Fibroblast of skin of back (primary cell): Measurements from ENCODE around the gene SIRT5. TPM values are rescaled to one million over a fixed set of nuclear protein-coding genes. Genes with fewer than 3 reads are reported as not detected.
A peak's percentile ranks its signal among the peaks of the same experiment; 100 is the strongest.

Experiments used
- DNase-seq: peaks from one replicate; pipeline ENCODE4 v3.0.0-alpha.2; 2013
- polyA plus RNA-seq, 2 experiments: library from polyadenylated mRNA; unstranded; fragments of 120-200 nt; gene quantifications; one replicate each; pipeline ENCODE4 v1.2.1, GENCODE V29; 2013; ENCODE audit not compliant: insufficient read length in 2 of 2

The SIRT5 gene
- 4.6 TPM for polyA plus RNA-seq (2013, experiment 1 of 2; ENCODE audit: insufficient read length)
- 7.6 TPM for polyA plus RNA-seq (2013, experiment 2 of 2; ENCODE audit: insufficient read length)

DNA sequence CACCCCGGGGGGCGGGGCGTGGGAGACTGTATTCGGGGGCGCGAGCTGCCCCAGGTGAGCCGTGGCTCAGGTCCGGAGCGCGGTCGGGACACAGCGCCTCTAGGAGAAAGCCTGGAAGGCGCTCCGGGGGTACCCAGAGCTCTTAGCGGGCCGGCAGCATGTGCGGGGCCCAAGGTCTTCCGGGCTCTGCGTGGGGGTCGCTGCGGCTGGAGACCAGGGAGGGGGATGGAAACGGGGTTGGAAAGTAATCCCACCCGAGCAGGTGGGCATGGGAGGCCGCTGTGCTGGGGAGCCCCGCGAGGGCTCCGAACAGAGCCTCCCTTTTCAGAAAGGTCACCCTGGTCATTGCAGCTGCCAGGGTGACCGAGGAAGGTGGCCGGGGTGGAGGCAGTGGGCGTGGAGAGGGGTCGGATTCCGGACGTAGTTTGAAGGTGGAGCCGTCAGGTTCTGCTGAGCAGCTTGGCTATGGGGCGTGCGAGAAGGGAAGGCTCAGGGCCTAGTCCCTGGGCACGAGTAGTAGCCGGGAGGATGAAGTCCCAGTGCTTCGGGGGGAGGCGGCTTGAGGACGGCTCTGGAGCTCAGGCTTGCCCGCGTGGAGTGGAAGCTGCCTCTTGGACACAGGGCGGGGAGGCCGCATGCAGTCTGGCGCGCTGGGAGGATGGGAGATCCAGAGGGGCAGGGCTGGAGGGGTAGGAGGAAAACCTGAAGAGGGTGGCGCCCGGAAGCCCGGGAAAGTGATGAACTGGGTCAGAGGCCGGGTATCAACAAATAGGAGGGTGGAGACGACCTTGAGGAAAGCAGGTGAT lies at the start of gene SIRT5:
SIRT5 (plus strand) TSS at position 31 of the 806 bp plus-strand sequence. CDS start 9,510 bp downstream, outside the sequence.
- peak; percentile 84 for DNase-seq

DNA sequence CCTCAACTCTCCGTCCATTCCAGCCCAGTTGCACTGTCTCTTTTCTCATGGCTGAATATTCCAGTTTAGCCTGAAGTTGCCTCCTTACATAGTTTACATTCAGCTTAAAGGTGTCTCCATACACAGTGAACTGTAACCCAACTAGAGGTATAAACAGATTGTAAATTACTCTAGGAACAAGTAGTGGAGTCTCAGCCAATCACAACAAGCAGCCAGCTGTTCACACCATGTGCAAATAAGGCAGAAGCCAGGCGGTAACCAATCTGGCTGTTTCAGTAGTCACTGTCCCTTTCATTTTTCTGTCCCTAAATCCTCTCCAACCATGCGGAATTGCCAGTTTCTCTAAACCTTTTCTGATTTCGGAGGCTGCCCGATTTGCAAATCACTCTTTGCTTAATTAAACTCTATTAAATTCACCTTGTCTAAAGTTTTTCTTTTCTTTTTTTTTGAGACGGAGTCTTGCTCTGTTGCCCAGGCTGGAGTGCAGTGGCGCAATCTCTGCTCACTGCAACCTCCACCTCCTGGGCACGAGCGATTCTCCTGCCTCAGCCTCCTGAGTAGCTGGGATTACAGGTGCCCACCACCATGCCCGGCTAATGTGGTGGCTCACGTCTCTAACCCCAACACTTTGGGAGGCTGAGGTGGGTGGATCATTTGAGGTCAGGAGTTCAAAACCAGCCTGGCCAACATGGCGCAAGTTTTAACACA lies 49.4 kb upstream of the SIRT5 start:
- DNase-seq, result no peak

GRCh38 chr6:13526357-13526726 lies 48.1 kb upstream of the SIRT5 start:
- no peak for DNase-seq

- DNase-seq, result no peak
Observed at GRCh38 chr6:13526727-13527670, 47.4 kb upstream of the SIRT5 start.

DNA sequence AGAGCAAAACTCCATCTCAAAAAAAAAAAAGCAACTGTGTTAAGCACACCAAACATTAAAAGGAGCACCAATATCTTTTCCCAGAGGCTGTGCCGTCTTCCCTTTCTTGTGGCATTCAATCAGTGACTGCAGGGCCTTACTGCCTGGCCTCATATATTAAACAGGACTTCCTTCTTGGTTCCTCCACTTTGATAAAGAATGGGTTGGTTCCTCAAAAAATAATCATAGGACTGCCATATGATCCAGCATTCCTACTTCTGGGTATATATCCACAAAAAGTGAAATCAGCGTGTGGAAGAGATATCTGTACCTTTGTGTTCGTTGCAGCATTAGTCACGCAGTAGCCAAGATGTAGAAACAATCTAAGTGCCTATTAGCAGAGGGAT lies 46.7 kb upstream of the SIRT5 start:
- DNase-seq, result no peak

GRCh38 chr6:13528232-13528631 lies 46.2 kb upstream of the SIRT5 start:
- no peak for DNase-seq

DNA sequence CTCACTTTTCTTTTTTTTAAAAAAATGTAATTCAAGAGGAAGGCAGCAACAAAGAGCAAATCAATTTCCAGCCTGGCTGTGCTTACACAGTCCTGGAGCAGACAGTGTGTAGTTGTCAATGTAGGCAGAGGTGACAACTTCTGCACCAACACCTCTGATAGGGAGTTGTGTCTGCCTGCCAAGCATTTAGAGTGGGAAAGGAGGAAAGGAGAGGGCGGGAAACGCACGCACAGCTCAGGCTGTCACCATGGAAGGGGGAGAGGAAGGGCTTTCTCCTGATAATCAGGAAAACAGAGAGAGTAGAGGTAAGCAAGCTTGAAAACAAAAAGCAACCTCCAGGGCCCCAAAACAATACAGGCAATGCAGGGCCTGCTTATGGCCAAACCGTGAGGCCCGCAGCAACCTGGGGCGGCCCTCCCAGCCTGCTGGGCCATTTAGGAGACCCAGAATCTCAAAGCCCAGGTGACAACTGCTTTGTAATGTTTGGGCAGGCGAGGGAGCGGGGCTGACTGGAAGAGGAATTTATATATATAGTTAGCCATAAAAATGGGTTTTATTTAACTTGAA lies 45.5 kb upstream of the SIRT5 start:
- DNase-seq, result no peak

DNA sequence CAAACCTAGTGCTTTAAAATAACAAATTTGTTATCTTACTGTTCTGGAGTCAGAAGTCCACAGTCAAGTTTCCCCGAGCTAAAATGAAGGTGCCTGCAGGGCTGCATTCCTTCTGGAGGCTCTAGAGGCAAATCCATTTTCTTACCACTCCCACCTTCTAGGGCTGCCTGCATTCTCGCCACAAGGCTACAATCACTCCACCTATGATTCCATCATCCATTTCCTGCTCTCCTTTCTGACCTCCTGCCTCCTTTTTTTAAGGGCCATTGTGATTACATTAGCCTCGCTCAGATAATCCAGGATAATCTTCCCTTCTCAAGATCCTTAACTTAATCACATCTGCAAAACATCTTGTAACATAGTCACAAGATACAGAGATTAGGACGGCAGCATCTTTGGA lies 42.4 kb upstream of the SIRT5 start:
- DNase-seq, result no peak

- DNase-seq, result no peak
Observed at GRCh38 chr6:13534536-13534935, 39.9 kb upstream of the SIRT5 start.

DNA sequence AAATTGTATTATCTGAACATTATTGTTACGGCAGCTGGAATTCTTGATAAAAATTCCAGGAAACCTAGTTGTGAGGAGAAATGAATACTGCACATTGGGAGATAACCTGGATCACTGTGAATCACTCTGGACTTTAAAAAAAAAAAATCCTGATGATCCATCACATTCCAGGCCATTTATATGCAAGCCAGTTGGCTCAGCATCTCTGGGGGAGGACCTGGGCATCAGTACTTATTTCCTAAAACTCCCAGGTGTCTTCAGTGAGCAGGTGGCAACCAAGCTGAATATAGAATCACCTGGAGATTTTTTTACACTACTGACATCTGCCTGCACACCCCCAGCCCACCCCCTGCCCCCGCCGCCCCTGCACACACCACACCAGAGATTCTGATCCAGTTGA lies 39.1 kb upstream of the SIRT5 start:
- DNase-seq, result no peak

- no peak for DNase-seq
Observed at GRCh38 chr6:13536796-13537526, 37.4 kb upstream of the SIRT5 start.

- no peak for DNase-seq
Observed at GRCh38 chr6:13537527-13537897, 36.9 kb upstream of the SIRT5 start.

- DNase-seq, result peak; percentile 50
Observed at GRCh38 chr6:13538084-13538483, 36.3 kb upstream of the SIRT5 start.

DNA sequence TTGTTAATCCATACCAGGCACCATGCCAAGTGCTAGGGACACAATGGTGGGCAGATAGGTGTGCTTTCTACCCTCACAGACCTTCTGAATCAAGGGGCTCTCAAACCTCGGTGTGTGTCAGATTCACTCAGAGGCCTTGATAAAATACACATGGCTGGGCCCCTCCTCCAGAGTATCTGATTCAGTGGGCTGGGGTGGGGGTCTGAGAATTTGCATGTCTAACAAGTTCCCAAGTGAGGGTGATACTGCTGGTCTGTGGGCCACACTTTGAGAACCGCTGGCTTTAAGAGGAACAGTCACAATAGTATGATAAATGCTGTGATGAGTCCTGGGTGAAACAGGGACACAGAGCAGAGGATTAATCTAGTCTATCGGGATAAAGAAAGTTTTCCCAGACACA lies 35.8 kb upstream of the SIRT5 start:
- no peak for DNase-seq

GRCh38 chr6:13539572-13539971 lies 34.8 kb upstream of the SIRT5 start:
- DNase-seq, result no peak

GRCh38 chr6:13541496-13541895 lies 32.9 kb upstream of the SIRT5 start:
- DNase-seq, result no peak

- DNase-seq, result no peak
Observed at GRCh38 chr6:13544454-13545186, 29.8 kb upstream of the SIRT5 start.

GRCh38 chr6:13545885-13546284 lies 28.5 kb upstream of the SIRT5 start:
- DNase-seq, result no peak

- no peak for DNase-seq
Observed at GRCh38 chr6:13548500-13549210, 25.7 kb upstream of the SIRT5 start.

- DNase-seq, result no peak
Observed at GRCh38 chr6:13550656-13551055, 23.7 kb upstream of the SIRT5 start.
